Measurements from ENCODE around the gene FAM25G.
"Not testable (repeated sequence)": the region's sequence is repeated elsewhere in the genome, so short reads cannot be mapped to it uniquely, and the experiment has no call there.

- TF ChIP-seq, protein P1, sequence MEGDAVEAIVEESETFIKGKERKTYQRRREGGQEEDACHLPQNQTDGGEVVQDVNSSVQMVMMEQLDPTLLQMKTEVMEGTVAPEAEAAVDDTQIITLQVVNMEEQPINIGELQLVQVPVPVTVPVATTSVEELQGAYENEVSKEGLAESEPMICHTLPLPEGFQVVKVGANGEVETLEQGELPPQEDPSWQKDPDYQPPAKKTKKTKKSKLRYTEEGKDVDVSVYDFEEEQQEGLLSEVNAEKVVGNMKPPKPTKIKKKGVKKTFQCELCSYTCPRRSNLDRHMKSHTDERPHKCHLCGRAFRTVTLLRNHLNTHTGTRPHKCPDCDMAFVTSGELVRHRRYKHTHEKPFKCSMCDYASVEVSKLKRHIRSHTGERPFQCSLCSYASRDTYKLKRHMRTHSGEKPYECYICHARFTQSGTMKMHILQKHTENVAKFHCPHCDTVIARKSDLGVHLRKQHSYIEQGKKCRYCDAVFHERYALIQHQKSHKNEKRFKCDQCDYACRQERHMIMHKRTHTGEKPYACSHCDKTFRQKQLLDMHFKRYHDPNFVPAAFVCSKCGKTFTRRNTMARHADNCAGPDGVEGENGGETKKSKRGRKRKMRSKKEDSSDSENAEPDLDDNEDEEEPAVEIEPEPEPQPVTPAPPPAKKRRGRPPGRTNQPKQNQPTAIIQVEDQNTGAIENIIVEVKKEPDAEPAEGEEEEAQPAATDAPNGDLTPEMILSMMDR (IDR thresholded peaks at IDR 0.05; ENCODE audit: low read length) = not testable (repeated sequence)
- not testable (repeated sequence) for TF ChIP-seq EZH2phosphoT487 (IDR thresholded peaks at IDR 0.05; ENCODE audit: low read length)
Observed at GRCh38 chr10:47473516-47473915, 18.0 kb downstream of the FAM25G start.
